HG02610 (cell line): ENCODE results near the gene ZNF90.
"Not testable (repeated sequence)": the region's sequence is repeated elsewhere in the genome, so short reads cannot be mapped to it uniquely, and the experiment has no call there.

Source experiments
- ATAC-seq: cut with Tn5 transposase; IDR thresholded peaks from one replicate; pipeline ENCODE4 v1.9.1; 2021; ENCODE audit warnings: mild to moderate bottlenecking, moderate library complexity; ENCODE audit not compliant: unreplicated experiment

ZNF90 gene

GRCh38 chr19:20102097-20102496 is 24.3 kb downstream of the ZNF90 start:
- no peak for ATAC-seq

- ATAC-seq = no peak
Measured at GRCh38 chr19:20103091-20103740, 25.4 kb downstream of the ZNF90 start.

- ATAC-seq = no peak
Measured at GRCh38 chr19:20107301-20107700, 29.5 kb downstream of the ZNF90 start.

GRCh38 chr19:20118064-20118839 is 40.5 kb downstream of the ZNF90 start:
- not testable (repeated sequence) for ATAC-seq

GRCh38 chr19:20124879-20125278 is 47.1 kb downstream of the ZNF90 start:
- no peak for ATAC-seq

- ATAC-seq = not testable (repeated sequence)
Measured at GRCh38 chr19:20132933-20133332, 55.1 kb downstream of the ZNF90 start.

- not testable (repeated sequence) for ATAC-seq
Measured at GRCh38 chr19:20137714-20138113, 59.9 kb downstream of the ZNF90 start.

GRCh38 chr19:20151617-20152145 is 73.9 kb downstream of the ZNF90 start:
- ATAC-seq = no peak

GRCh38 chr19:20152506-20152905 is 74.7 kb downstream of the ZNF90 start:
- ATAC-seq = not testable (repeated sequence)

- no peak for ATAC-seq
Measured at GRCh38 chr19:20153281-20153680, 75.5 kb downstream of the ZNF90 start.

- ATAC-seq = no peak
Measured at GRCh38 chr19:20154636-20155035, 76.8 kb downstream of the ZNF90 start.

GRCh38 chr19:20162821-20163220 is 85.0 kb downstream of the ZNF90 start:
- ATAC-seq = no peak

GRCh38 chr19:20164456-20164855 is 86.7 kb downstream of the ZNF90 start:
- no peak for ATAC-seq

GRCh38 chr19:20165971-20166592 is 88.3 kb downstream of the ZNF90 start:
- no peak for ATAC-seq

GRCh38 chr19:20167020-20167644 is 89.3 kb downstream of the ZNF90 start, which contains the start of gene ZNF486:
Gene ZNF486, plus strand, starts transcription at chr19:20167214. Its CDS starts 117 bp downstream, at chr19:20167331.
- peak; percentile 79 for ATAC-seq

- ATAC-seq = no peak
Measured at GRCh38 chr19:20167651-20168122, 89.9 kb downstream of the ZNF90 start.
